ENCODE measurements around the gene TMX2. TPM values are rescaled to one million over a fixed set of nuclear protein-coding genes. Genes with fewer than 3 reads are reported as not detected.
A peak's percentile ranks its signal among the peaks of the same experiment; 100 is the strongest.

Gene TMX2
- total and polyA plus RNA-seq, 9 of the 15 experiments (the other 6 are each of a cell fraction or from before 2014, with no cell fraction given) = 176 to 433 (median 227) TPM

DNA sequence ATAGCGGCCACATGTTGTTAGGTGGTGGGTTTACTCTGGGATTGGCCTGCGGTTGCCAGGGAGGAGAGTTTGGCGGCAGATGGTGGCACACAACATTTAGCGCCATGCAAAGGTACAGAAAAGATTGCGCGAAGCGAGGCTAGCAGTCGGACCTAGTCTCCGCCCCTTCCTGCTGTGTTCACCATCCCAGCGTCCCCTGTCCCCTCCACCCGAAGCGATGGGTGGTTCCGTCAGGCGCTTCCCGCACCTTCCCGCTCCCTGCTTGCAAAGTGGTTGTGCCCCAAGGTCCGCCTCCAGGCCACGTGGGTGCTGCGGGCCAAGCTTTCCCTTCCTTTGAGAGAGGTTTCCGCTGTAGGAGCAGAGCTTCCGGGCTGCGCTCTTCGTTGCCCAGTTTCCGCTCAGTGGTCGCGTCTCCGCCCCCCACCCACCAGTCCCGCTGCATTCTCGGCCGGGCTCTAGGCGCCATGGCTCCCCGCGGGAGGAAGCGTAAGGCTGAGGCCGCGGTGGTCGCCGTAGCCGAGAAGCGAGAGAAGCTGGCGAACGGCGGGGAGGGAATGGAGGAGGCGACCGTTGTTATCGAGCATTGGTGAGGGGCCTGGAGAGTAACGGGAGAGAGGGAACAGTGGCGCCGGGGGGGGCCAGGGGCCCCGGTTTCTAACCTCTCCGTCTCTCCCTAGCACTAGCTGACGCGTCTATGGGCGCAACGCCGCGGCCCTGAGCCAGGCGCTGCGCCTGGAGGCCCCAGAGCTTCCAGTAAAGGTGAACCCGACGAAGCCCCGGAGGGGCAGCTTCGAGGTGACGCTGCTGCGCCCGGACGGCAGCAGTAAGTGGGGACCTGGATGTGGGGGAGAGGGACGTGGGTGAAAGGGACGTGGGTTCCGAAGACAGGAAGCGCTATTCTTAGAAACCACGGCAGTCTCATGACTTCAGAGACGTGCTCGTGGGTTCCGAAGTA, 29.0 kb downstream of the TMX2 start, which contains the start of gene SELENOH (continued):
- TF ChIP-seq, protein P1, sequence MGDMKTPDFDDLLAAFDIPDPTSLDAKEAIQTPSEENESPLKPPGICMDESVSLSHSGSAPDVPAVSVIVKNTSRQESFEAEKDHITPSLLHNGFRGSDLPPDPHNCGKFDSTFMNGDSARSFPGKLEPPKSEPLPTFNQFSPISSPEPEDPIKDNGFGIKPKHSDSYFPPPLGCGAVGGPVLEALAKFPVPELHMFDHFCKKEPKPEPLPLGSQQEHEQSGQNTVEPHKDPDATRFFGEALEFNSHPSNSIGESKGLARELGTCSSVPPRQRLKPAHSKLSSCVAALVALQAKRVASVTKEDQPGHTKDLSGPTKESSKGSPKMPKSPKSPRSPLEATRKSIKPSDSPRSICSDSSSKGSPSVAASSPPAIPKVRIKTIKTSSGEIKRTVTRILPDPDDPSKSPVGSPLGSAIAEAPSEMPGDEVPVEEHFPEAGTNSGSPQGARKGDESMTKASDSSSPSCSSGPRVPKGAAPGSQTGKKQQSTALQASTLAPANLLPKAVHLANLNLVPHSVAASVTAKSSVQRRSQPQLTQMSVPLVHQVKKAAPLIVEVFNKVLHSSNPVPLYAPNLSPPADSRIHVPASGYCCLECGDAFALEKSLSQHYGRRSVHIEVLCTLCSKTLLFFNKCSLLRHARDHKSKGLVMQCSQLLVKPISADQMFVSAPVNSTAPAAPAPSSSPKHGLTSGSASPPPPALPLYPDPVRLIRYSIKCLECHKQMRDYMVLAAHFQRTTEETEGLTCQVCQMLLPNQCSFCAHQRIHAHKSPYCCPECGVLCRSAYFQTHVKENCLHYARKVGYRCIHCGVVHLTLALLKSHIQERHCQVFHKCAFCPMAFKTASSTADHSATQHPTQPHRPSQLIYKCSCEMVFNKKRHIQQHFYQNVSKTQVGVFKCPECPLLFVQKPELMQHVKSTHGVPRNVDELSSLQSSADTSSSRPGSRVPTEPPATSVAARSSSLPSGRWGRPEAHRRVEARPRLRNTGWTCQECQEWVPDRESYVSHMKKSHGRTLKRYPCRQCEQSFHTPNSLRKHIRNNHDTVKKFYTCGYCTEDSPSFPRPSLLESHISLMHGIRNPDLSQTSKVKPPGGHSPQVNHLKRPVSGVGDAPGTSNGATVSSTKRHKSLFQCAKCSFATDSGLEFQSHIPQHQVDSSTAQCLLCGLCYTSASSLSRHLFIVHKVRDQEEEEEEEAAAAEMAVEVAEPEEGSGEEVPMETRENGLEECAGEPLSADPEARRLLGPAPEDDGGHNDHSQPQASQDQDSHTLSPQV (IDR thresholded peaks at IDR 0.05) = peak; percentile 71; the same call in 1 of the 2 replicates
- no peak for TF ChIP-seq POU5F1 (IDR thresholded peaks at IDR 0.05; ENCODE audit: borderline replicate concordance, low read depth, low read length, partially characterized antibody)
- peak; percentile 95 for TF ChIP-seq MYNN (IDR thresholded peaks at IDR 0.05)
- no peak for TF ChIP-seq MYNN (CRISPR knock-in tag; IDR thresholded peaks at IDR 0.05)
- TF ChIP-seq ZNF699 (CRISPR knock-in tag; IDR thresholded peaks at IDR 0.05; ENCODE audit: insufficient replicate concordance) = no peak
- peak; percentile 93 for TF ChIP-seq TAF1 (IDR thresholded peaks at IDR 0.05; ENCODE audit: control insufficient read depth, extremely low read depth, insufficient read depth, low read length, severe bottlenecking)
- TF ChIP-seq ZNF766 (CRISPR knock-in tag; conservative IDR thresholded peaks at IDR 0.05) = peak; percentile 83
- peak; percentile 63 to 76; a peak in 2 of 4 replicates for TF ChIP-seq ARNT (IDR thresholded peaks at IDR 0.05)
- TF ChIP-seq FUS (optimal IDR thresholded peaks at IDR 0.05; ENCODE audit: low read depth, low read length) = no peak
- TF ChIP-seq, protein P2, sequence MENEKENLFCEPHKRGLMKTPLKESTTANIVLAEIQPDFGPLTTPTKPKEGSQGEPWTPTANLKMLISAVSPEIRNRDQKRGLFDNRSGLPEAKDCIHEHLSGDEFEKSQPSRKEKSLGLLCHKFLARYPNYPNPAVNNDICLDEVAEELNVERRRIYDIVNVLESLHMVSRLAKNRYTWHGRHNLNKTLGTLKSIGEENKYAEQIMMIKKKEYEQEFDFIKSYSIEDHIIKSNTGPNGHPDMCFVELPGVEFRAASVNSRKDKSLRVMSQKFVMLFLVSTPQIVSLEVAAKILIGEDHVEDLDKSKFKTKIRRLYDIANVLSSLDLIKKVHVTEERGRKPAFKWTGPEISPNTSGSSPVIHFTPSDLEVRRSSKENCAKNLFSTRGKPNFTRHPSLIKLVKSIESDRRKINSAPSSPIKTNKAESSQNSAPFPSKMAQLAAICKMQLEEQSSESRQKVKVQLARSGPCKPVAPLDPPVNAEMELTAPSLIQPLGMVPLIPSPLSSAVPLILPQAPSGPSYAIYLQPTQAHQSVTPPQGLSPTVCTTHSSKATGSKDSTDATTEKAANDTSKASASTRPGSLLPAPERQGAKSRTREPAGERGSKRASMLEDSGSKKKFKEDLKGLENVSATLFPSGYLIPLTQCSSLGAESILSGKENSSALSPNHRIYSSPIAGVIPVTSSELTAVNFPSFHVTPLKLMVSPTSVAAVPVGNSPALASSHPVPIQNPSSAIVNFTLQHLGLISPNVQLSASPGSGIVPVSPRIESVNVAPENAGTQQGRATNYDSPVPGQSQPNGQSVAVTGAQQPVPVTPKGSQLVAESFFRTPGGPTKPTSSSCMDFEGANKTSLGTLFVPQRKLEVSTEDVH (IDR thresholded peaks at IDR 0.05; ENCODE audit: low read depth, partially characterized antibody) = peak; percentile 94
- TF ChIP-seq MYC (IDR thresholded peaks at IDR 0.05; ENCODE audit: low read depth, low read length) = peak; percentile 99
- TF ChIP-seq MYC (CRISPR knock-in tag; IDR thresholded peaks at IDR 0.05; ENCODE audit: borderline replicate concordance, low read depth) = peak; percentile 96
- TF ChIP-seq, protein P3, sequence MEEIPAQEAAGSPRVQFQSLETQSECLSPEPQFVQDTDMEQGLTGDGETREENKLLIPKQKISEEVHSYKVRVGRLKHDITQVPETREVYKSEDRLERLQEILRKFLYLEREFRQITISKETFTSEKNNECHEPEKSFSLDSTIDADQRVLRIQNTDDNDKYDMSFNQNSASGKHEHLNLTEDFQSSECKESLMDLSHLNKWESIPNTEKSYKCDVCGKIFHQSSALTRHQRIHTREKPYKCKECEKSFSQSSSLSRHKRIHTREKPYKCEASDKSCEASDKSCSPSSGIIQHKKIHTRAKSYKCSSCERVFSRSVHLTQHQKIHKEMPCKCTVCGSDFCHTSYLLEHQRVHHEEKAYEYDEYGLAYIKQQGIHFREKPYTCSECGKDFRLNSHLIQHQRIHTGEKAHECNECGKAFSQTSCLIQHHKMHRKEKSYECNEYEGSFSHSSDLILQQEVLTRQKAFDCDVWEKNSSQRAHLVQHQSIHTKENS (CRISPR knock-in tag; IDR thresholded peaks at IDR 0.05) = no peak
- TF ChIP-seq ZNF224 (CRISPR knock-in tag; IDR thresholded peaks at IDR 0.05) = peak; percentile 51; the same call in 1 of the 2 replicates
- peak; percentile 65 to 99 for TF ChIP-seq HDAC1 (IDR thresholded peaks at IDR 0.05)
- peak; percentile 89 for TF ChIP-seq NR2C2 (CRISPR knock-in tag; IDR thresholded peaks at IDR 0.05)
- peak; percentile 80 for TF ChIP-seq NR2C2 (tag; IDR thresholded peaks at IDR 0.05)
- TF ChIP-seq RFX5 (IDR thresholded peaks at IDR 0.05; ENCODE audit: low read depth, low read length) = peak; percentile 76
- TF ChIP-seq ZNF165 (CRISPR knock-in tag; IDR thresholded peaks at IDR 0.05; ENCODE audit: borderline replicate concordance) = no peak
- TF ChIP-seq SREBF2 (CRISPR knock-in tag; IDR thresholded peaks at IDR 0.05) = no peak
